Parietal lobe (tissue), 1 donor: Measurements from ENCODE around the gene GRIK2. TPM values are rescaled to one million over a fixed set of nuclear protein-coding genes. Genes with fewer than 3 reads are reported as not detected.

Experiments used
- total RNA-seq: library from RNA; depleted of rRNA; stranded (reverse); fragments of >200 nt; gene quantifications from one replicate; pipeline ENCODE4 v1.2.3, GENCODE V29; 2014

GRIK2 gene
- total RNA-seq, result 245 TPM

DNA sequence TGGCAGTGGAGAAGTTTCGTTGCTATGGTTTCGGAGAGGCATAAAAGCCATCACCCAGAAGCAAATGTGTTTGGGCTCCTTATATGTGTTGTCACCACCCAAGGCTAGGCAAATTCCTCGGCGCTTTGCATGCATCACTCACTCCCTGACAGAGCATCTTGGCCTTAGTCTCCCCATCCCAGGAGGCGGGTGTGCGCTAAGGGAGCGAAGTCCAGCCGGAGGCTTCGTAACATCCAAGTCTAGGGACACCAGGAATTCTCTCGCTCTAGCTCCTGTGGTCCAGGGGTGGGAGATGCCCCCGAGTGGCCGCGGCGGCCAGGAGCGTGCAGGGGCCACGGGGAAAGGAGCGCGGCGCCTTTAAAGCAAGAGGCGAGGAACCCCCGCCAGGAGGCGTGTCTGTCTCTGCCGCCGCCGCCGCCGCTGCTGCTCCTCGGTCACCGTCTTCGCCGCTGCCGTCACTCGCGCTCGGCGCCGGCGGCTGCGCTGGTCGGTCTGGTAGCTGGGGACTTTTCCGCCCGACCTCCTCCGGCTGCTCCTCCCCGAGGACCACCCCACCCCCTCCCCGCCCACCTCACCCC, at the start of gene GRIK2:
TSS of gene GRIK2 (plus strand) at position 458 of the 578 bp plus-strand sequence.

